GM18867 (cell line): ENCODE results near the gene SUSD3.
"Not testable (repeated sequence)": the region's sequence is repeated elsewhere in the genome, so short reads cannot be mapped to it uniquely, and the experiment has no call there.

Source experiments
- ATAC-seq: cut with Tn5 transposase; IDR thresholded peaks from one replicate; pipeline ENCODE4 v1.9.1; 2021; ENCODE audit warnings: mild to moderate bottlenecking, moderate library complexity; ENCODE audit not compliant: unreplicated experiment

Gene SUSD3

GRCh38 chr9:93108291-93109041, 50.0 kb downstream of the SUSD3 start:
- ATAC-seq = no peak

GRCh38 chr9:93110311-93110855, 51.9 kb downstream of the SUSD3 start:
- ATAC-seq = no peak

GRCh38 chr9:93111001-93111370, 52.5 kb downstream of the SUSD3 start:
- no peak for ATAC-seq

- no peak for ATAC-seq
Measured at GRCh38 chr9:93111371-93112115, 53.0 kb downstream of the SUSD3 start.

- no peak for ATAC-seq
Measured at GRCh38 chr9:93112116-93112863, 53.8 kb downstream of the SUSD3 start.

GRCh38 chr9:93112864-93113389, 54.4 kb downstream of the SUSD3 start:
- no peak for ATAC-seq

- ATAC-seq = no peak
Measured at GRCh38 chr9:93114169-93114983, 55.9 kb downstream of the SUSD3 start.

- no peak for ATAC-seq
Measured at GRCh38 chr9:93114984-93115335, 56.5 kb downstream of the SUSD3 start.

DNA sequence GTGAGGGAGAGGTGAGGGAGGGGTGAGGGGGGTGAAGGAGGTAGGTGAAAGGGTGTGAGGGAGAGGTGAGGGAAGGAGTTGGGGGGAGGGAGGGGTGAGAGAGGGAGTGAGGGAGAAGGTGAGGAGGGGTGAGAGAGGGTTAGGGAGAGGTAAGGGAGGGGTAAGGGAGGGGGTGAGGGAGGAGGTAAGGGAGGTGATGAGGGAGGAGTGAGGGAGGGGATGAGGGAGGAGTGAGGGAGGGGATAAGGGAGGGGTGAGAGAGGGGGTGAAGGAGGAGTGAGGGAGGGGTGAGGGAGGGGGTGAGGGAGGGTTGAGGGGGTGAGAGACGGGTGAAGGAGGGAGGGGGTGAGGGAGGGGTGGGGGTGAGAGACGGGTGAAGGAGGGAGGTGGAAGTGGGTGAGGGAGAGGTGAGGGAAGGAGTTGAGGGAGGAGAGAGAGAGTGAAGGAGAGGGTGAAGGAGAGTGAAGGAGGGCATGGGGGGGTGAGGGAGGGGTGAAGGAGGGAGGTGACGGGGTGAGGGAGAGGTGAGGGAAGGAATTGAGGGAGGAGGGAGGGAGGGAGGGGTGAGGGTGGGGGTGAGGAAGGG, 57.1 kb downstream of the SUSD3 start:
- ATAC-seq = no peak

- no peak for ATAC-seq
Measured at GRCh38 chr9:93116072-93116961, 57.8 kb downstream of the SUSD3 start.

DNA sequence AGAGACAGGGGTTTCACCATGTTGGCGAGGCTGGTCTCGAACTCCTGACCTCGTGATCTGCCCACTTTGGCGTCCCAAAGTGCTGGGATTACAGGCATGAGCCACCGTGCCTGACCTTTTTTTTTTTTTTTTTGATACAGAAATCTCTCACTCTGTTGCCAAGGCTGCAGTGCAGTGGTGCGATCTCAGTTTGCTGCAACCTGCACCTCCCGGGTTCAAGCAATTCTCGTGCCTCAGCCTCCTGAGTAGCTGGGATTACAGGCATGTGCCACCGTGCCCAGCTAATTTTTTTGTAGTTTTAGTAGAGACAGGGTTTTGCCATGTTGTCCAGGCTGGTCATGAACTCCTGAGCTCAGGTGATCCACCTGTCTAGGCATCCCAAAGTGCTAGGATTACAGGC, 59.0 kb downstream of the SUSD3 start:
- ATAC-seq = not testable (repeated sequence)

- no peak for ATAC-seq
Measured at GRCh38 chr9:93117924-93118862, 59.7 kb downstream of the SUSD3 start.

DNA sequence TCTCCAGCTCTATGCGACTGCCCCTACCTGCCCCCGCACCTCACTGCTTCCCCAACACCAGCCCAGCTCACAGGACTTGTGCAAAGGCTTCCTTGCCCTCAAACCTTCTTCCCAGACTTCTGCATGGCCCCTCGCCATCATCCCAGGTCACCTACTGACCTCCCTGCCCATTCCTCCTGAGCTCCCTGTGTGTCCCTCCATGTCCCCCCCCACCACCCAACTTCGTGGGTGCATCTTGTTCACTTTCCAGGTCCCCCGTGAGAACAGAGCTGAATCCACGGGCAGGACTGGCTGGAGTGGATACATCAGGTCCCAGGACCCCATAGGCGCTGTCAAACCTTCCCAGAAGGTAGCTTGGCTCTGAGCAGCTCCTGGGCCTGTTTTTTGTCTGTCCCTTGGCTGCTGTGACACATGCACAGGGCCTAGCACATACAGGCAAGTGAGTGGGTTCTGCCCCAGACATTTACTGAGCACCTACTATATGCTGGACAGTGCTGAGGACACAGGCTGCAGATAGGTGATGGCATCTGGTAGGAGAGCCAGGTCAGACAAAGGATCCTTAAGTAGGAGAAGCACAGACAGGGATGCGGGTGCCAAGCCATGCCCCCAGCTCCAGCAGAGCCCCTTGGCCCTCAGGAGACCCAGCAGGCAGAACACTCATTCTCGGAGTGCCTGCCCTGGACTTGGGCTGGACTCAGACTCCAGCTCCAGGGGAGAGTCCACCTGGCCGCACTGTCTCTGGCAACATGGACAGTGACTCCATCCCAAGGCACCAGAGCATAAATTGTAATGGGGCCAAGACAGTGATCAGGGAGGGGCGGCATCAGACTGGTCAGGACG, 60.6 kb downstream of the SUSD3 start:
- no peak for ATAC-seq

DNA sequence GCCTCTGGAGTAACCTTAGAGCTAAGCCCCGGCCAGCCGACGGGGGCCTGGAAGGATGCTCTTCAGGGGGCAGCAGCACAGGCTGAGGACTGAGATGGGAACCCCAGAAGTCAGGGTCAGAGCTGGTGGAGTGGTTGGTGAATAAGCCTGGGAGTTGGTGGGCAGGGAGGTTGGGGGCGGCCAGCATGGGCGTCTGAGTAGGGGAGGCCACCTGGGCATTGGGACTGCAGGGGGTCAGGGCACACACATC, 61.1 kb downstream of the SUSD3 start:
- no peak for ATAC-seq

GRCh38 chr9:93119953-93120845, 61.7 kb downstream of the SUSD3 start:
- peak; percentile 94 for ATAC-seq

DNA sequence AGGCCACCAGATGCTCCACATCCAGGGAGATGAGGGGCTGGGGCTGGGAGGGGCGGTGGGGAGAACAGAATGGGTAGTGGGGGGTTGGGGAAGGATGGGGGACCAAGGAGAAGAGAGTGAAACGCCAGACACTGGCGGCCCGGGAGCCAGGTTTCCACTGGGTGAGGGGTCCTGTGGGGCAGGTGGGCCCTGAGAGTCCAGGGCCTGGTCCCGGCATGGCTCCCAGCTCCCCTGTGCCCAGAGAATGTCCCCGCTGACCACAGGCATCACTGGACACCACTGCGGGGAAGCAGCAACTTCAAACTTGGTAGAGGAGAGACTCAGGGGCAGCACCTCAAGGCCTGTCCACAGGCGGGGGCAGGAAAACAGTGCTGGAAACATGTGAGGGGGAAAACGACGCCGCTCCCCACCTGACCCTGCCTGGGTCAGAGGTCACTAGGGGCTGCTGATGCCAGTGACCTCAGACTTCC, 62.4 kb downstream of the SUSD3 start:
- ATAC-seq = no peak
